GM12873 (cell line): Measurements from ENCODE around the gene SLC16A8.
A peak's percentile ranks its signal among the peaks of the same experiment; 100 is the strongest.

Experiments used
- CTCF ChIP-seq: IDR thresholded peaks from 2 replicates; pipeline ENCODE4 v1.5.1; 2012; ENCODE audit warnings: low read depth, mild to moderate bottlenecking, moderate library complexity, low read length, control low read depth; ENCODE audit not compliant: insufficient read depth; ENCODE audit errors: missing control alignments

SLC16A8 gene

DNA sequence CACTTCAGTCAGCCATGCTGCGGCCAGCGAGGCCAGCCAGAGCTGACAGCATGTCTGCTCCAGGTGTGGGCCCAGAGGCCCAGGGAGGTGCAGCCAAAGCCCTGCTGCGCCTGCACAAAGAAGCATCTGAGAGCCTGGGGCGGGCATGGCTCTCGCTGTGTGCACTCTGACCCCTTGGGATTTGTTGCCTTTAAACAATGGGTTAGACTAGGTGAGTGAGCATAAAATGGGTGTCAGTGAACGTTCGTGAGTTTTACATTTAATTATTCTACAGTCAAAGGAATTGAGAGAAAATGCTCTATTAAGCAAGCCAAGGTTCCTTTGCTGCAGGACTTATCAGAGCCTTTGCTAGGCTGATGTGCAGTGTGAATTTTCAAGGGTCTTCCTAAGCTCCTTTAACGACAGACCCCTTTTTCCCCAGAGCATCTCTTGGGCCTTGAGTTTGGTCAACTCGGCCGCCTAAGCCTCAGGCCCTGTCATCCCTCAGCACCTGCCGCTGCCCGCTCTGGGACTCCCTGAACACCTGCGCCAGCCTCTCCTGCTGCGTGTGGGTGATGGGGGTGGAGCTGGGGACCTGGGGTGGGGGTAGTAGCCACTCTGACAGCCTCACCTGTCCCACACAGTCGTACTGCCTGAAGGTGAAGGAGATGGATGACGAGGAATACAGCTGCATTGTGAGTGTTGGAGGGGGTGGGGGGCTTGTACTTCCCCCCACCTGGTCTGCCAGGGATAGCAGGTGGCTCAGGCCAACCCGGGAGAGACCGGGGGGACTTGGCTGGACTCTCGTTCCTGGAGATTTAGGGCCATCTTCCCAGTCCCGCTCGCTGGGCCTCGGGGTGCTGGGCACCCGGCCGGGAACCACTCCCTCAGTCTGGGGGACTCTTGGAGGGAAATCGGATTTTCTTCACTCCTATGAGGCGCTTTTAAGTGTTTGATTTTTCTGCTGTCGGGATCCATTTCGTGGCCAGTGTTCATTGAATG, 10.5 kb downstream of the SLC16A8 start:
- no peak for TF ChIP-seq CTCF

DNA sequence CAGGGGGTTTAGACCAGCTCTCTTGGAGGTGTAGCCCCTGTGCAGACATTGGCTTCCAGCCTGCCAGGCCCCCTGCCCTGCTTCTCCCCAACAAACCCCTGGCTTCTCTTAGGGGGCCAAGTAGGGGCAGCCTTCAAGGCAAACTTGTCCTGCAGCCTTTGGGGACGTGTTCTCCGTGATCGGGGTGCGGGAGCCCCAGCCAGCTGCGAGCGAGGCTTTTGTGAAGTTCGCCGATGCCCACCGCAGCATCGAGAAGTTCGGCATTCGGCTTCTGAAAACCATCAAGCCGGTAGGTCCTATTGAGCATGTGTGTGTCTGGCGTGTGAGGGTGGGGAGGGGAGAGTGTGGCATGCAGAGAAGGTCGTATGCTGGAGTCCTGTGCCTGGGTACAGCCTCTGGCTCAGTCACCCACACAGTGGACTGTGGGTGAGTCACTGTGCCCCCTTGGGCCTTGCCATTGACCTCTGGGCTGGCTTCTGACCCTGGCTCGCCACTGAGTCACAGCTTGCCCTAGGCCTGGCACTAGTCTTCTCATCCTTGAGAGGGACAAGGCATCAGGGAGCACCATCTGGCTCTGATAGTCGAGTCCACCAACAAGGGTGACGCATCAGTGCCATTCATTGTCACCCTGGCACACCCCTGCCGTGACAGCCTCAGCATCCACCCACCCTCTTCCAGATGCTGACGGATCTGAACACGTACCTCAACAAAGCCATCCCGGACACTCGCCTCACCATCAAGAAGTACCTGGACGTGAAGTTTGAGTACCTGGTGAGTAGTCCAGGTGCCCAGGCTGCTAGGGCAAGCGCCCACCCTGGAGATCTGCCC, 11.4 kb downstream of the SLC16A8 start:
- TF ChIP-seq CTCF, result no peak

DNA sequence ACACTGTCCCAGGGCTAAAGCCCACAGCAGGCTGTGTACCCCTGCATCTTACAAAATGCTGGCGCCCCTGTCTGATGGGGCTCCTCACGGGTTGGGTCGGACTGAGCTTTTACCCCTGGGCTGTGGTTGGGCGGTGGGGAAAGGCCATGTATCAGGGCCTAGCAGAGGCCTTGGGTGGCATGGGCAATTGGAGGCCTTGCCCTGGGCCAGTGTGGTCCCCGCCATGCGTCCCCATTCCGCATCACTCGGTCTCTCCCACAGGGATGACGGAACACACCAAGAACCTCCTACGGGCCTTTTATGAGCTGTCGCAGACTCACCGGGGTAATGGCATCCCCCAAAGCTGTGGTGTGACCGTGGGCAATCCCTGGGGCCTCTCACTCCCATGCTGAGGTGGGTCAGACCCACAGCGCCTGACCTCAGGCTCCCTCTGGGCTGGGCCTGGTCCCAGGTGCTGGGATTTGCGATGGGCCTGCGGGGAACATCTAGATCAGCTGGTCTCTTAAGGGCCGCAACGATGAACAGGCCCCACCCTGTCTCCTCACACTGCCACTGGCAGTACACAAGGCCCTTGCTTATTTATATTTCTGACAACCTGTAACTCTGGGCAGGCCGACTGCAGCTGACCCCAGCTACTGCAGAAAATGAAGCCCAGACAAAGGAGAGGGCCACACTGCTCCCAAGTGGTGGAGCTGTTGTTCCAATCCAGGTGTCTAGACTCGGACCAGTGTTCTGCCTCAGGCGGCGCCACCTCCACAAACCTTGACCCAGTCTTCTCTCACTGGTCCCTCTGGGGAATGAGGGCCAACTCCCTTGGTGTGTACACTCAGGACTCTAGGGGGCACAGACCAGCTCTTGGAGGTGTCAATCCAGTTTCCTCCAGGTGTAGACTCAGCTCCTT, 12.3 kb downstream of the SLC16A8 start:
- no peak for TF ChIP-seq CTCF

DNA sequence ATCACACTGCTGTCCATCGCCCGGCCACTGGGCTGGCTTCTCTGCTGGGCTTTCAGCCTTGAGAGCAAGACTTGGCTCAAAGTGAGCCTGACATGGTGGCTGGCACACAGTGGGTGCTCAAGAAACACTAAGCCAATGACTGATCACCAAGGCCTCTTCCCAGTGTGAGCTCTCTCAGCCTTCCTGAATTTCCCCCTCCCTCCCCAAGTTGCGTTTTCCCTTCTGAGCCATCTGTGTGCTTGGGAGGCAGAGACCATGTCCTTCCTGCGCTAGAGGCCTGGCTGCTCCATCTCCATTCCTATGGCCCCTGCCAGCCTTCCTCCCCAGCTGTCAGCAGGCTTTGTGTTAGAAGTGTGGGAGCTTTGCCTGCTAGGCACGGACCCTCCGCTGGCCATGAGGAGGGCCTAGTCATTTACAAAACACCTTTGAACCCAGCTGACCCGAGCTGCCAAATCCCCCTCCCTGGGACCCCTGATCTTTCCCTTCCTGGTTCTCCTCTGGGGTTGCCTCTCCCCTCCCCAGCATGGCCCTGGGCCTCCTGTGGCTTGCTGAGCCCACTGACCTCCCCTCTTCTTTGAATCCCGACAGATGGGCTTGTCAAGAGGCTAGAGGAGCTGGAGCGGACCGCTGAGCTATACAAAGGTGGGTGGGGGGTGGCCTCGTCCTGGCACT, 13.6 kb downstream of the SLC16A8 start:
- no peak for TF ChIP-seq CTCF

DNA sequence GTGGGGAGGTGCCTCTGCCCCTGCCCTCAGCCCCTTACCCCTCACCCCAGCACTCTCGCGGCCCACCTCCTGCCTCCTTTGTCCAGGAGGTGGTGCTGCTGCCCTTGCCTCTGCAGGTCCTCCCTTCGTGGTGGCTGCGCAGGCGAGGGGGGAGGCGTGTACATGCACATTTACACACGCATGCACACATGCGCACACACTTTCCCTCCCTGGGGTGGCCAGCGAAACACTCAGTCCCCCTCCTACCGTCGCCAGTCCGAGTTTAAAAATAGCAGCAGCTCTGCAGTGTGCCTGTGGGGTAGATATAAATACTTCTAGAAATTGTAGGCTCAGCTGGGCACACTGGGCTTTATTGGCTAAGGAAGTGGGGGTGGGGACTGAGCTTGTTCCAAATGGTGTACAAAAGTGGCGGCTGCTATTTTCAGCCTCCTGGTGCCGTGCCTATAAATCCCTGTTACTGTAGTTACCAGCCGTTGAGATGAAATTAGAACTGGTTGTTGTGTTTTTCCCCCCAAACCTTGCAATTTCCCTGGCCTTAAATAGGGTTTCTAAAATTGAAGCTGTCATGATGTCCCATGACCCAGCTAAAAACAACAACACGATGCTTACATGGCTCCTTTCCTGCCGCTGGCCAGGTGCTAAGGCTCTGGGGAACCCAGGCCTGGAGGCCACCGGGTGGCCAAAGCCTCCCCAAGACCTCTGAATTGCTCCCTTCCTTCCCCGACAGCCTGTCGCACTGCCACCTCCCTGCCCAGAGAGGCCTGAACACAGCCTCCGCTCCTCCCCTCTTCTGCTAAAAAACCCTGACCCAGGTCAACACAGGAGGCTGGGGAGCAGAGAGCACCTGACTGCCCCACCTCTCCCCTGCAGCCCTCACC, 14.4 kb downstream of the SLC16A8 start:
- peak; percentile 33 for TF ChIP-seq CTCF
